ENCODE measurements around the gene SCUBE3. TPM values are rescaled to one million over a fixed set of nuclear protein-coding genes. Genes with fewer than 3 reads are reported as not detected.

Gene SCUBE3
- total and polyA plus RNA-seq, 2 experiments from 2014 or later, result 8.7 to 10.2 TPM

GRCh38 chr6:35237476-35237875, 23.7 kb downstream of the SCUBE3 start:
- H3K4me2 ChIP-seq, result peak overlapping the region; percentile 6
- H3K36me3 ChIP-seq (replicated peaks; ENCODE audit: insufficient read depth, low read depth), result no peaks in the 10 kb centered on the region
- peak overlapping the region; percentile 53 for H3K27ac ChIP-seq
- H3K4me1 ChIP-seq (ENCODE audit: insufficient read depth), result peaks cover 30% of the 10 kb centered on the region
- no peak overlapping the region for H3K4me3 ChIP-seq
- peak; percentile 35 for DNase-seq (ENCODE audit: low spot score)
- H3K9me3 ChIP-seq (ENCODE audit: low read depth), result no peaks in the 10 kb centered on the region
- 41% methylated on average over 3 of the region's 3 CpGs for WGBS (ENCODE audit: low lambda C conversion rate, missing lambda C conversion rate)
- no peaks in the 10 kb centered on the region for H3K9me2 ChIP-seq (replicated peaks; ENCODE audit: insufficient read depth)
- no peaks in the 10 kb centered on the region for H3K79me2 ChIP-seq
- no peak overlapping the region for H2AFZ ChIP-seq
- TF ChIP-seq EZH2 (IDR thresholded peaks at IDR 0.05; ENCODE audit: borderline replicate concordance) (no peak), EZH2phosphoT487 (IDR thresholded peaks at IDR 0.05; ENCODE audit: low read depth, severe bottlenecking, unreplicated experiment) (no peak), CTCF (IDR thresholded peaks at IDR 0.05; ENCODE audit: poor library complexity) (no peak)
- H4K20me1 ChIP-seq (ENCODE audit: insufficient read depth, poor library complexity, severe bottlenecking), result no peaks in the 10 kb centered on the region
- H3K27me3 ChIP-seq, result no peaks in the 10 kb centered on the region

GRCh38 chr6:35238843-35239289, 25.1 kb downstream of the SCUBE3 start:
- no peaks in the 10 kb centered on the region for H3K36me3 ChIP-seq (replicated peaks; ENCODE audit: insufficient read depth, low read depth)
- peaks cover 30% of the 10 kb centered on the region for H3K4me1 ChIP-seq (ENCODE audit: insufficient read depth)
- no peaks in the 10 kb centered on the region for H3K9me2 ChIP-seq (replicated peaks; ENCODE audit: insufficient read depth)
- H3K4me2 ChIP-seq, result peak overlapping the region; percentile 32
- H2AFZ ChIP-seq, result no peak overlapping the region
- 28% methylated on average over 3 of the region's 3 CpGs for WGBS (ENCODE audit: low lambda C conversion rate, missing lambda C conversion rate)
- H3K79me2 ChIP-seq, result no peaks in the 10 kb centered on the region
- DNase-seq (ENCODE audit: low spot score), result peak; percentile 56
- no peaks in the 10 kb centered on the region for H3K27me3 ChIP-seq
- no peak overlapping the region for H3K27ac ChIP-seq
- TF ChIP-seq EZH2 (IDR thresholded peaks at IDR 0.05; ENCODE audit: borderline replicate concordance) (no peak), EZH2phosphoT487 (IDR thresholded peaks at IDR 0.05; ENCODE audit: low read depth, severe bottlenecking, unreplicated experiment) (no peak), CTCF (IDR thresholded peaks at IDR 0.05; ENCODE audit: poor library complexity) (no peak)
- H4K20me1 ChIP-seq (ENCODE audit: insufficient read depth, poor library complexity, severe bottlenecking), result no peaks in the 10 kb centered on the region
- H3K9me3 ChIP-seq (ENCODE audit: low read depth), result no peaks in the 10 kb centered on the region
- H3K4me3 ChIP-seq, result no peak overlapping the region

GRCh38 chr6:35239581-35239980, 25.8 kb downstream of the SCUBE3 start:
- no peaks in the 10 kb centered on the region for H3K36me3 ChIP-seq (replicated peaks; ENCODE audit: insufficient read depth, low read depth)
- H3K9me2 ChIP-seq (replicated peaks; ENCODE audit: insufficient read depth), result no peaks in the 10 kb centered on the region
- no peaks in the 10 kb centered on the region for H3K9me3 ChIP-seq (ENCODE audit: low read depth)
- peaks cover 30% of the 10 kb centered on the region for H3K4me1 ChIP-seq (ENCODE audit: insufficient read depth)
- no peaks in the 10 kb centered on the region for H3K79me2 ChIP-seq
- no peak for TF ChIP-seq EZH2phosphoT487 (IDR thresholded peaks at IDR 0.05; ENCODE audit: low read depth, severe bottlenecking, unreplicated experiment)
- TF ChIP-seq EZH2 (IDR thresholded peaks at IDR 0.05; ENCODE audit: borderline replicate concordance), result no peak
- TF ChIP-seq CTCF (IDR thresholded peaks at IDR 0.05; ENCODE audit: poor library complexity), result no peak
- H4K20me1 ChIP-seq (ENCODE audit: insufficient read depth, poor library complexity, severe bottlenecking), result no peaks in the 10 kb centered on the region
- H3K4me3 ChIP-seq, result no peak overlapping the region
- no peaks in the 10 kb centered on the region for H3K27me3 ChIP-seq
- DNase-seq (ENCODE audit: low spot score), result no peak
- no peak overlapping the region for H3K27ac ChIP-seq
- WGBS (ENCODE audit: low lambda C conversion rate, missing lambda C conversion rate), result 79% methylated on average over 4 of the region's 4 CpGs
- H3K4me2 ChIP-seq, result no peak overlapping the region
- no peak overlapping the region for H2AFZ ChIP-seq

All from hepatocyte (in vitro differentiated cells).